ENCODE measurements around the gene OGFRL1.
"Not testable (repeated sequence)": the region's sequence is repeated elsewhere in the genome, so short reads cannot be mapped to it uniquely, and the experiment has no call there.

The OGFRL1 gene

DNA sequence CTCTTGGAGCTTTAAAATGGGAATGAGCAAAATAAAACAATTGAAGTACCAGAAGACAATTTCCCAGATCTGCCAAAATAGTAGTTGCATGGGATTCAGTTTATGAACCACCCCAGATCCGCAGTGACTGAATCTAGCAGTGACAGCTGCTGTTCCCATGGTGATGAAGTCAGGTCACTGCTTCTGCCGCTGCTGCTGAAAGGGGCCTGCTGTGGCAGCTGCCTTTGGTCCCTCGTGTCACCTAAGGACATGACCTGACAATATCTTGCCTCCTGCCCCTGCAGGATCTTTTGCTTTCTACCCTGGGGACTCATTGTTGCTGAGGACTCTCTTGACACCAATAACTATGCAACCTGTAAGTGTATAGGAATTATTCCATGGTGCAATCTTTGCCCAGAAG lies 34.3 kb upstream of the OGFRL1 start:
- Histone ChIP-seq H3K27ac (ENCODE audit: low read depth, low read length) (no peak overlapping the region), H3K79me2 (ENCODE audit: control insufficient read depth, low read length) (no peaks in the 10 kb centered on the region), H3K4me1 (ENCODE audit: control insufficient read depth, low read length) (peaks cover 70% of the 10 kb centered on the region), H3K9me2 (replicated peaks; ENCODE audit: control insufficient read depth, low read length) (no peaks in the 10 kb centered on the region), H4K20me1 (ENCODE audit: control insufficient read depth, insufficient read depth, low read depth, low read length) (no peaks in the 10 kb centered on the region), H3K4me2 (ENCODE audit: low read length) (no peak overlapping the region), H3K4me3 (ENCODE audit: low read length) (no peak overlapping the region), H3K36me3 (ENCODE audit: control insufficient read depth, low read length) (no peaks in the 10 kb centered on the region), H3F3A (ENCODE audit: control insufficient read depth, insufficient read depth) (peaks cover 24% of the 10 kb centered on the region), H3K9me3 (ENCODE audit: control insufficient read depth, insufficient read depth, low read length) (no peaks in the 10 kb centered on the region), H3K27me3 (ENCODE audit: control insufficient read depth, low read length) (no peaks in the 10 kb centered on the region)
- TF ChIP-seq EZH2phosphoT487 (IDR thresholded peaks at IDR 0.05; ENCODE audit: borderline replicate concordance, low read length), result no peak

DNA sequence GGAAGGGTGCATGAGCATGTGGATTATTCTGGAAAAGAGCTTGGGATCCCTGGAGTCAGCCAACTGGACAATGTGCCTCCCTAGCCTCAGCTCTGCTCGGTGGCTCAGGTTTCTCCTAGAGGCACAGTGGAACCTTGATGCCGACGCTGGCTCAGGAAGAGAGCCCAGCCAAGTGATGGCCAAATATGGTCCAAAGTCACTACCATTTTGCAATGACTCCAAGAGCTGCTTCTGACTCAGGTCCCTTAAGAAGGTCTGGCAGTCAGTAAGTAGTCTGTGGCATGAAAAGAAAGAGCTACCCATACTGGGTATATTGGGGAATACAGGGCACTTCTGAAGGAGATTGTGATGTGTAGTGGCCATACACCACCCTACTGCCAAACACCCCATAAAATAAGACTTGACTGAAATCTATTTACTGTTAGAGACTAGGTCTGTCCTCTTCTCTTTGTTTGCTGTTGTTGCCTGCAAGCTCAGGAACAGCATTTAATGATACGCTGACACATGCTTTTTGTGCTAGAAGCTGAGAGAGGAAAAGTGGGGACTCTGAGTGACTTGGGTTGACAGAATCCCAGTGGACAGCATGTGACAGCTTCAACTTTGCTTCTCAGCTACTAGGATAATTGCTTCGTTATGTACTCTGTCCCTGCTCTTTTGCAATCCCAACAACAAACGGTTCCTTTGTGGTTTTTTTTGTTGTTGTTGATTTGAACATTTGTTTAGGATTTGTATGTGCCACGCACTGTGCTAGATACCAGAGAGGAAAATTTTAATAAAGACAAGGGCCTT lies 30.3 kb upstream of the OGFRL1 start:
- H3K4me2 ChIP-seq (ENCODE audit: low read length), result no peak overlapping the region

DNA sequence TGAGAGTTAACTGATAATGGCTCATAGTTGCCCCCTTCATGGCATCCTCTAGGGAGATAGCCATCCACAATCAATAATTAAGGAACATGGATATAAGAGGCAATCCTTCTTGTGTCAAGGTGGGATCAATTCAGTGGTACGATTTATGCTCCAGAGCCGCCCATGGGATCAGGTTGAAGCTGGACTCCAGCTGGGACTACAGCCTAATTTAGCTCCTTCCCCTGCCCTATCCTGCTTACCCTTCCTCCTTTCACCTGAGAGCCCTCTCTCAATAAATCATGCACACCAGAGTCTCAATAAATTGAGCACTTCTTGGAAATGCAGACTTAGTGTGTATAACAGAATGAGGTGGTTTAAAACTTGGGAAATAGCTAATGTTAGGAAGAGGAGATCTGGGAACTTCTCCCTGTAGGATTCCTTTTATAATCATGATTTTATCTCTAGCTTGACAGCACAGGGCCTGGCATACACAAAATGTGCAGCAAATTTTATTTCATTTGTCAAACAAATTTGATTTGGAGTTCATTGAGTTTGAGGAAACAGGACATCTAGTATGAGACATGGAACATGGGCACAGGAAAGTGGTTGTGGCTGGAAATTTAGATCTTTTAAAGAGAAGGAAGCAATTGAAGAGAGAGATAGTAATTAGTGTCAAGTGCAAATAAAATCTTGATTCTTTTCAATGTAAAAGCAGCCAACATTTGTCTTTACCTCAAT lies 28.6 kb upstream of the OGFRL1 start:
- TF ChIP-seq, protein P1, sequence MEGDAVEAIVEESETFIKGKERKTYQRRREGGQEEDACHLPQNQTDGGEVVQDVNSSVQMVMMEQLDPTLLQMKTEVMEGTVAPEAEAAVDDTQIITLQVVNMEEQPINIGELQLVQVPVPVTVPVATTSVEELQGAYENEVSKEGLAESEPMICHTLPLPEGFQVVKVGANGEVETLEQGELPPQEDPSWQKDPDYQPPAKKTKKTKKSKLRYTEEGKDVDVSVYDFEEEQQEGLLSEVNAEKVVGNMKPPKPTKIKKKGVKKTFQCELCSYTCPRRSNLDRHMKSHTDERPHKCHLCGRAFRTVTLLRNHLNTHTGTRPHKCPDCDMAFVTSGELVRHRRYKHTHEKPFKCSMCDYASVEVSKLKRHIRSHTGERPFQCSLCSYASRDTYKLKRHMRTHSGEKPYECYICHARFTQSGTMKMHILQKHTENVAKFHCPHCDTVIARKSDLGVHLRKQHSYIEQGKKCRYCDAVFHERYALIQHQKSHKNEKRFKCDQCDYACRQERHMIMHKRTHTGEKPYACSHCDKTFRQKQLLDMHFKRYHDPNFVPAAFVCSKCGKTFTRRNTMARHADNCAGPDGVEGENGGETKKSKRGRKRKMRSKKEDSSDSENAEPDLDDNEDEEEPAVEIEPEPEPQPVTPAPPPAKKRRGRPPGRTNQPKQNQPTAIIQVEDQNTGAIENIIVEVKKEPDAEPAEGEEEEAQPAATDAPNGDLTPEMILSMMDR (IDR thresholded peaks at IDR 0.05; ENCODE audit: low read depth, low read length, poor library complexity, severe bottlenecking), result no peak
- no peak for TF ChIP-seq EZH2phosphoT487 (IDR thresholded peaks at IDR 0.05; ENCODE audit: borderline replicate concordance, low read length)
- peaks cover 12% of the 10 kb centered on the region for H3K4me1 ChIP-seq (ENCODE audit: control insufficient read depth, low read length)
- H3K79me2 ChIP-seq (ENCODE audit: control insufficient read depth, low read length), result no peaks in the 10 kb centered on the region
- no peak overlapping the region for H3K4me2 ChIP-seq (ENCODE audit: low read length)
- H3K27me3 ChIP-seq (ENCODE audit: control insufficient read depth, low read length), result no peaks in the 10 kb centered on the region
- H3K9me2 ChIP-seq (replicated peaks; ENCODE audit: control insufficient read depth, low read length), result no peaks in the 10 kb centered on the region
- no peaks in the 10 kb centered on the region for H3K9me3 ChIP-seq (ENCODE audit: control insufficient read depth, insufficient read depth, low read length)
- H3K36me3 ChIP-seq (ENCODE audit: control insufficient read depth, low read length), result no peaks in the 10 kb centered on the region
- H3K4me3 ChIP-seq (ENCODE audit: low read length), result no peak overlapping the region
- H4K20me1 ChIP-seq (ENCODE audit: control insufficient read depth, insufficient read depth, low read depth, low read length), result no peaks in the 10 kb centered on the region
- no peak overlapping the region for H3K27ac ChIP-seq (ENCODE audit: low read depth, low read length)
- H3F3A ChIP-seq (ENCODE audit: control insufficient read depth, insufficient read depth), result no peaks in the 10 kb centered on the region

More for the DNA sequence above, 30.3 kb upstream of the OGFRL1 start:
- TF ChIP-seq, protein P1 (IDR thresholded peaks at IDR 0.05; ENCODE audit: low read depth, low read length, poor library complexity, severe bottlenecking), result no peak
- no peak for TF ChIP-seq EZH2phosphoT487 (IDR thresholded peaks at IDR 0.05; ENCODE audit: borderline replicate concordance, low read length)
- Histone ChIP-seq H3K27ac (ENCODE audit: low read depth, low read length) (no peak overlapping the region), H3K27me3 (ENCODE audit: control insufficient read depth, low read length) (no peaks in the 10 kb centered on the region), H3K4me1 (ENCODE audit: control insufficient read depth, low read length) (peaks cover 30% of the 10 kb centered on the region), H3K9me3 (ENCODE audit: control insufficient read depth, insufficient read depth, low read length) (no peaks in the 10 kb centered on the region), H4K20me1 (ENCODE audit: control insufficient read depth, insufficient read depth, low read depth, low read length) (no peaks in the 10 kb centered on the region), H3K9me2 (replicated peaks; ENCODE audit: control insufficient read depth, low read length) (no peaks in the 10 kb centered on the region), H3K36me3 (ENCODE audit: control insufficient read depth, low read length) (no peaks in the 10 kb centered on the region), H3K79me2 (ENCODE audit: control insufficient read depth, low read length) (no peaks in the 10 kb centered on the region), H3K4me3 (ENCODE audit: low read length) (no peak overlapping the region), H3F3A (ENCODE audit: control insufficient read depth, insufficient read depth) (no peaks in the 10 kb centered on the region)

DNA sequence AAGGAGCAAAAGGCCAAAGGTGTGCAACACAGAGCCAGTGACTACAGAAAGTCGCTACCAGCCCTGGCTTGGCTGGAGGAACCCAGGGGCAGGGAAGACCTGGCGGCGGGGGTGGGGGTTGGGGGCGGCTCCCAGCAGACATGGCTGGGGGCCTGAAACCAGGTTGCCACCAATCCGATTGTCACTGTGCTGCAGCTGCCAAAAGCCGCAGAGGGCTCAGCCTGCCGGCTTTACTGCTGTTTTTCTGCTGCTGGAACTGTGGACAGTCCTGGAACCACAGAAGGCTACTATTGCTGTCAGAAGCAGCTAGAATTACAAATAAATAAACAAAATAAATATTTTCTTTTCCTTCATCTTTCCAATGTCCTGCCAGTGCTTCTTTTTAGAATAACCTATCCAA lies 25.7 kb upstream of the OGFRL1 start:
- Histone ChIP-seq H3K4me2 (ENCODE audit: low read length) (no peak overlapping the region), H4K20me1 (ENCODE audit: control insufficient read depth, insufficient read depth, low read depth, low read length) (no peaks in the 10 kb centered on the region), H3K79me2 (ENCODE audit: control insufficient read depth, low read length) (no peaks in the 10 kb centered on the region), H3K27ac (ENCODE audit: low read depth, low read length) (no peak overlapping the region), H3K4me1 (ENCODE audit: control insufficient read depth, low read length) (no peaks in the 10 kb centered on the region), H3F3A (ENCODE audit: control insufficient read depth, insufficient read depth) (no peaks in the 10 kb centered on the region), H3K36me3 (ENCODE audit: control insufficient read depth, low read length) (no peaks in the 10 kb centered on the region), H3K9me2 (replicated peaks; ENCODE audit: control insufficient read depth, low read length) (no peaks in the 10 kb centered on the region), H3K27me3 (ENCODE audit: control insufficient read depth, low read length) (no peaks in the 10 kb centered on the region), H3K4me3 (ENCODE audit: low read length) (no peak overlapping the region), H3K9me3 (ENCODE audit: control insufficient read depth, insufficient read depth, low read length) (no peaks in the 10 kb centered on the region)
- TF ChIP-seq, protein P1 (IDR thresholded peaks at IDR 0.05; ENCODE audit: low read depth, low read length, poor library complexity, severe bottlenecking), result no peak
- TF ChIP-seq EZH2phosphoT487 (IDR thresholded peaks at IDR 0.05; ENCODE audit: borderline replicate concordance, low read length), result no peak

DNA sequence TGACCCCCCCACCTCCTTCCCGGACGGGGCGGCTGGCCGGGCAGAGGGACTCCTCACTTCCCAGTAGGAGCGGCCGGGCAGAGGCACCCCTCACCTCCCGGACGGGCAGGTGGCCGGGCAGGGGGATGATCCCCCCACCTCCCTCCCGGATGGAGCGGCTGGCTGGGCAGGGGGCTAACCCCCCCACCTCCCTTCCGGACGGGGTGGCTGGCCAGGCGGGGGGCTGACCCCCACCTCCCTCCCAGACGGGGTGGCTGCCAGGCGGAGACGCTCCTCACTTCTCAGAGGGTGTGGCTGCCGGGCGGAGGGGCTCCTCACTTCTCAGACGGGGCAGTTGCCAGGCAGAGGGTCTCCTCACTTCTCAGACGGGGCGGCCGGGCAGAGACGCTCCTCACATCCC lies 22.2 kb upstream of the OGFRL1 start:
- not testable (repeated sequence) for H3K4me3 ChIP-seq (ENCODE audit: low read length); H3K4me1 ChIP-seq (ENCODE audit: control insufficient read depth, low read length); H3K4me2 ChIP-seq (ENCODE audit: low read length); H3K9me2 ChIP-seq (replicated peaks; ENCODE audit: control insufficient read depth, low read length); H3K27me3 ChIP-seq (ENCODE audit: control insufficient read depth, low read length); H3K36me3 ChIP-seq (ENCODE audit: control insufficient read depth, low read length); H3K79me2 ChIP-seq (ENCODE audit: control insufficient read depth, low read length); H3K9me3 ChIP-seq (ENCODE audit: control insufficient read depth, insufficient read depth, low read length); H3K27ac ChIP-seq (ENCODE audit: low read depth, low read length); H3F3A ChIP-seq (ENCODE audit: control insufficient read depth, insufficient read depth); H4K20me1 ChIP-seq (ENCODE audit: control insufficient read depth, insufficient read depth, low read depth, low read length)
